Stimulated activated CD8-positive, alpha-beta memory T cell treated with anti-CD3 and anti-CD28 coated beads, Interleukin-4, amount 100 ng/mL, for 1 hour (primary cell): Measurements from ENCODE around the gene AHNAK.
"Not testable (repeated sequence)": the region's sequence is repeated elsewhere in the genome, so short reads cannot be mapped to it uniquely, and the experiment has no call there.

ENCODE experiments used
- DNase-seq, 2 donors: peaks; one replicate each; pipeline ENCODE4 v3.0.0-alpha.2; 2020; ENCODE audit warnings: low read depth in 2 of 2, low spot score in 1 of 2

The AHNAK gene

GRCh38 chr11:62553839-62554361 lies 7.3 kb upstream of the AHNAK start:
- DNase-seq = no peak

- no peak for DNase-seq
Measured at GRCh38 chr11:62553080-62553838, 6.7 kb upstream of the AHNAK start.

GRCh38 chr11:62552485-62553079 lies 6.0 kb upstream of the AHNAK start:
- no peak for DNase-seq

- DNase-seq = not testable (repeated sequence)
Measured at GRCh38 chr11:62550478-62550877, 3.9 kb upstream of the AHNAK start.

- no peak for DNase-seq
Measured at GRCh38 chr11:62548545-62549335, 2.1 kb upstream of the AHNAK start.

- DNase-seq = no peak
Measured at GRCh38 chr11:62547691-62548281, 1.2 kb upstream of the AHNAK start.

- DNase-seq = no peak
Measured at GRCh38 chr11:62546929-62547625, 471 bp upstream of the AHNAK start.

- DNase-seq = peak in 1 of 2 donors; percentile 49
Measured at GRCh38 chr11:62545437-62546243, 966 bp downstream of the AHNAK start.

GRCh38 chr11:62544581-62545436 lies 1.8 kb downstream of the AHNAK start:
- no peak for DNase-seq

GRCh38 chr11:62543680-62544444 lies 2.7 kb downstream of the AHNAK start:
- DNase-seq = no peak

- no peak for DNase-seq
Measured at GRCh38 chr11:62542750-62543567, 3.6 kb downstream of the AHNAK start.

GRCh38 chr11:62542111-62542745 lies 4.4 kb downstream of the AHNAK start:
- no peak for DNase-seq

- DNase-seq = no peak
Measured at GRCh38 chr11:62540804-62541701, 5.6 kb downstream of the AHNAK start.

- DNase-seq = no peak
Measured at GRCh38 chr11:62539238-62539925, 7.2 kb downstream of the AHNAK start.

- no peak for DNase-seq
Measured at GRCh38 chr11:62538470-62539237, 8.0 kb downstream of the AHNAK start.
